SHP77 treated with DMSO at 0.1 percent for 48 hours (cell line): ENCODE data around the gene MYH9.
A peak's percentile ranks its signal among the peaks of the same experiment; 100 is the strongest.

Experiments used
- DNase-seq: peaks from one replicate; lab custom pipeline; 2025; lab: John Stamatoyannopoulos, UW

Gene MYH9

DNA sequence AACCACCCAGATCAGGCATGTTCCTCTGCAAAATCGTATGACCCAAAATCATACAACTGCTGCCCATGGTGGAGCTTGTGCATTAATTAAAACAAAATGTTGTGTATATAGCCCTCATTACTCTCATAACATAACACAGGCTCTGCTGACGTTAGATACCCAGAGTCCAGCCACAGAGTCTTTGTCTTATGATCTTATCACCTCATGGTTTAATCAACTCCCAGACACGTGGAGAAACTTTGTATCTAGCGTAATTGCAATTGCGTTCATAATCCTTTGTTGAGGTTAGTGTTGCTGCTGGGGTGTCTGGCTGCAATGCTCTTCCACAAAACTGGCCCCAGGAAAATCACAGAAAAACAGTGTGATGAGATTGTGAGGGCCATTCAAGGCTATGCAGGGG is 139.8 kb downstream of the MYH9 start:
- no peak for DNase-seq

DNA sequence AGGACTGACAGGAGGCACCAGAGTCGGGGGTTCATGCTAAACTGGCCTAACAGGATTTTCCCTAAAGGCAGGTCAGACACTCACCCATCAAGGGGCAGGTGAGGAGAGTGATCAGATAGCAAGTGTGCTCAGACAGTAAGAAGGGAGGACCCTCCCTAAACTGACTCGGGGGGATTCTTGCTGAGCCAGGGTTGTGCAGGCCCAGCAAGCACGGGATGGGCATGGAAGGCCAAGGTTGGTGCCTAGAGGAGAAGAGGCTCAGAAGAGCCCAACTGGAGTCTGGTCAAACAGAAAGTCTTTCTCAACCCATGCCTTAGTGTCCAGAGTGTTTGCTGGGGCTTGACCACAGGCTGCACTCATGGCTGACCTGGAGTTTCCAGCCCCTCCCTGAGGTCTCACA is 141.0 kb downstream of the MYH9 start:
- no peak for DNase-seq

DNA sequence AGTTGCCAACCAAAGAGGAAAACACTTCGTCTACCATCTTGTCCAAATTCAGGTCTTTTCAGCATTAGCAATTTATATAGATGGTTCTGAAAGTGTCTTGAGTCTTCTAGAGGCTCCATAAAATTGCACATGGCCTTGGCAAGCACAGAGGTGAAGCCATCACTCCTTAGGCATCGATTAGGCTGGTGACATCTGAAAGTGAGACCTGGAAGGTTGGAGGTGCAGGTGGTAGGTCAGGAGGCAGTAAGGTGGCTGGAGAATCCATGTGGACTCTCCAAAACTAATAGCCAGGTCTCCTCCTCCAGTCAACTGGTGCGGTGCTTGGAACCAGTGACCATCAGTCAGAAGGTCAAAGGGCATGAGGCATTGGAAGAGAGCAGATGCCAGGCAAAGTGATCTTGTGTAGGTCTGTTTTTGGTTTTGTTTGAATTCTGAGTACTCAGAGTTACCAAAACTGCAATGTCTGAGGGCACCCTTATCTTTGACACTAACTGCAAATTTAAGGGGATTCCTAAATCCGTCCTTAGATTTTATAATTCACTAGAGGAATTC is 141.9 kb downstream of the MYH9 start:
- DNase-seq = no peak

DNA sequence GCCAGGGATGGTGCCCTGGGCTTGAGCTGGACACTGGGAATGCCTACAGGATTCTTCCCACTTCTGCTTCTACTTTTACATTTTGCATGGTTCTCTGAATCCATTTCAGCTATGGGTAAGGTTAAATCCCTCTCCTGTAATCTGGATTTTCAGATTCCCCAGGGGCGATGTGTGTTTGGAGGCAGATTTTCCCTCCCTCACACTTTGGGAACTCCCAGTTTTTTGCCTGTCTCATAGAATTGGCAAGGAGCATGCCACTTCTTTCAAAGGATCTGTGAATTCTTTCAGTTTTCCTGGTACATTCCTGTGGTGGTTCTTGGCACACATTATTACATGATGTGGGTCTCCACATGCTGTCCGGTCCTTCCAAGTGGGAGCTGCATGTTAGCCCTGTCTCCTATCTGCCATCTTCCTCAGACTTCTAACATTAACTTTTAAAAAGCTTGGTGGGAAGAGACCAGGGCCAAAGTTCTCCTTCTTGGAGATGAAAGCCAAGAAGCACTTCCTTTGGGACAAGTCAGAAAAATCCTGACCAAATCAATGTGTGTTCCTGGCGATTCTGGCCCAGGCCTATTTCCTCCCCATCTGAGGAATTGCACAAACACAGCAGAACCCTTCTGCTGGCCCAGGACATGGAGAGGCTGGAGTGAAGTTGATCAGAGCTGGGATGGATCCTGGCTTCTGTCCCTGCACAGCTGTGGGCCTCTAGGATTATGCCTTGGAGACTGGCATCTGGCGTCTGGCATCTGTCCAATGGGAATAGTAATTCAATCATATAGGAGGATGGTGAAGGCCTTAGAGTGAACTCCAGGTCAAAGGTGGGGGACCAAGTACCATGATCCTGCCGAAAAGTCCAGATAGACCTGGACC is 143.0 kb downstream of the MYH9 start:
- DNase-seq = no peak

DNA sequence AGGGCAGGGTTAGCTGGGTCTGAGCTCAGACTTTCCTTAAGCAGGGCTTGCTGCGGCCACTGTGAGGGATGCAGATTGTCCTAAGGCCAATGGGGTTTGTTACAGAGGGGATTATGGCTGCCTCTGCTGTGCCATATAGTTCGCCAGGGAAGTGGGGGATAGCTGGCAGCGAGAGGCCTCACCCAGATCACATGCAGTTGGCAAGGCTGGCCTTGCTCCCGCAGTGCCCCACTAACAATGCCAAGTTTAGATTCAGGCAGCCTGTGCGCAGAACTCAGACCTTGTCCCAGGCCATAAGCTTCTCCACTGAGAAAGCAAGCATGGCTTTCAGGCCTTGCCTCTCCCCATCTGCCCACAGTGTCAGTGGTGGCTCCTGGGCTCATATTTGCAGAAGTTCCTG is 143.8 kb downstream of the MYH9 start:
- no peak for DNase-seq

DNA sequence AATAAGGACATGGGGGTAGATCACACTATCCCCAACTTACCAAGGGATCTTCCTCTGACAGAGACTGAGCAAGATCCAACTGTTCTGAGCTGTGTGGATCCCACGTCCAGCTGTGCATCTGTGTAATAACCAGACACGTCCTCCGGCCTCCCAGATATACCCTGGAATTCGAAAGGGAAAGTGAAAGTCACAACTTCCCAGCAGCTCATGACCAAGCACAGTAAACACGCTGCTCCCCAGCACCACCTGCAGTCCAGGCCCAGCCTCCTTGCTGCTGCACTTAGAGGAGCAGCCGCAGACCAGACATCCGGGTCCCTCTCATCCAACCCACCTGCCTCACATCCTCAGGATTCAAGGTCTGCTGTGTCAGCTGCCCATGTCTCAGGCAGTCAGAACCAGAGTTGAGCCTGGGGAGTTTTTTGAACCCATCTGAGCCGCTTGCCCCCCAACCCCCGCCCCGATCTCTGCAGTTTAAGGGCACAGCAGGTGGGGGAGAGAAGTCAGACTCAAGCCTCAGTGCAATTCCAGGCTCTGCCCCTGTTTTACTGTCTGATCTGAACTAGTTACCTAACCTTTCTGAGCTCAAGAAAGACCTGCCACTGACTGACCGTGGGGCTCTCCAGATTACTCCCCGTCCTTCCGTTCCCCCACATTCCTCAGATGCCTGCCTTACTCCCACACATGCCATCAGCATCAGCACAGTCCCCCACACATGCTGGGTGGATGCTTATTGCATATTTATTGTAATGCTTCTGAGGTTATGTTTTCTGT is 148.2 kb downstream of the MYH9 start, which contains the start of gene APOL2:
APOL2 (minus strand) TSS at position 127 of the 771 bp plus-strand sequence. CDS start 6,365 bp downstream, outside the sequence.
- peak; percentile 93 for DNase-seq

DNA sequence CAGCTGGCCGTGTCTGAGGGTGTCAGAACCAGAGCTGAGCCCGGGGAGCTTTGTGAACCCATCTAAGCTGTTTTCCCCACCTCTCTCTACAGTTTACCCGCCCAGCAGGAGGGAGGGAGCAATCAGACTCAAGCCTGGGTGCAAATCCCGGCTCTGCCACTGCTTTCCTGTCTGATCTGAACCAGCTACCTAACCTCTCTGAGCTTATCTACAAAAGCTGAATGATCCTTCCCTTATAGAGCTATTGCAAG is 148.7 kb downstream of the MYH9 start:
- no peak for DNase-seq

DNA sequence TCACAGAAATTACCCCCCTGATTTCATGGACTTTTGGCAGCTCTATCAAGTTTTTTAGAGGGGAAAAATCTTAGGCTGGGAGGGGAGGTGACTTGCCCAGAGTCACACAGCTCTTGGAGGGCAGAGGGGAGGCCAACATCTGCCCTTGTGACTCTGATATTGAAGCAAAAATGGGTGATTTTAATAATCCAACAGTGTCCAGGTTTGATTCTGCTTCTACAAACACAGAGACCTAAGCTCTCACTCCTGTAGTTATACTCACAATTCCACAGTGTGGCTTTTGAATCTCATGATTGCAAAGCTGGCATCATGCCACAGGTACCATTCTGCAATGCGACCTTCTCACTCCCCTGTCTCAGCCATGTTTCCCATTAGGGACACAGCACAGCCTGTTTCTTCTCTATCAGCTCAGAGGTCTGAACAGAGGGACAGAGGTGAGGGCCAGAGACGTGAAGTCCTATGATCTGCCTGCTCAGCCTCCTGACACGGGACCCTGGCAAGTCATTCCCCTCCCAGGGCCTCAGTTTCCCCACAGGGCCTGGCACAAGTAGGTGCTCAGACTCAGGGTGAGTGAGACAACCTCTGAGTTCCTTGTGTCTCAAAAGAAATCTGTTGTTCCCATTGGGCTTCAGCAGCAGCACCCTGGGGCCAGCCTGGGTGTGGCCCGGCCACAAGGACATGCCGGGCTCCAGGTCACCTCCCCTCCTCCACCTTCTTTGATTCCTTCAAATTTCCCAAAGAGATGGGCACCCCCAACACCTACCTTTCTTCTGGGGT is 149.2 kb downstream of the MYH9 start:
- DNase-seq = no peak

DNA sequence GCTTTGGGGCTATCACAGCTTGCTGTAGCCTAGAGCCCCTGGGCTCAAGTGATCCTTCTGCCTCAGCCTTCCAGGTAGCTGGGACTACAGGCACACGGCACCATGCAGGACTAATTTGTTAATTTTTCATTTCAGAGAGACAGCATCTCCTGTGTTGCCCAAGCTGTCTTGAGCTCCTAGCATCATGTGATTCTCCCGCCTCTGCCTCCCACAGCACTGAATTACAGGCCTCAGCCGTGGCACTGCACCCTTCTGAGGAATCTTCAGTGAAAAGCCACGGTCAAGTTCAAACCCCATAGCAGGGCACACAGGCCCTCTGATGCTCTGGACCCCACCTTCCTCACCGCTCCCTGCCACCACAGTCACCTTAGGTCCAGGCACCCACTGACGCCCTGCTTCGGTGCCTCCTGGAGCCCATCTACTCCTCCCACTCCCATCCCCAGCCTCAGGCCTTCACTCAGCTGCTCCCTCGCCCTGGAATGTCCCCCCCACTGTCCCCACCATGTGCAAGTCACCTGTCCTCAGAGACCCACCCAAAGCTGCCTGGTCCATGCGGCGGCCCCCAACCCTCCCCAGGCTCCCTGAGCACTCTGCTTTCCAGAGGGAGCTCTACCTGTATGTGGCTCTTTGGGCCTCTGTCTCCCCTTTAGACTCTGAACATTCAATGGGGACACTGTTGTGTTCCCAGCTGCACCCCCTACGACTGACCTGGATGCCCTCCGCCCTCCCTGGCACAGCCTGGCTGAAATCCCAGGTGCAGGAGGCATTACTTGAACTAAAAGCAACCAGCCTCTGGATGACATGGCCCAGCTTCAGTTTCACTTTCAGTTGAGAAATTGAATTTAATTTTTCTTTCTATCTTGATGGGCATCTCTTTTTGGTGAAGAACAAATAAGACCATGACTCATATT is 150.1 kb downstream of the MYH9 start:
- DNase-seq = no peak

DNA sequence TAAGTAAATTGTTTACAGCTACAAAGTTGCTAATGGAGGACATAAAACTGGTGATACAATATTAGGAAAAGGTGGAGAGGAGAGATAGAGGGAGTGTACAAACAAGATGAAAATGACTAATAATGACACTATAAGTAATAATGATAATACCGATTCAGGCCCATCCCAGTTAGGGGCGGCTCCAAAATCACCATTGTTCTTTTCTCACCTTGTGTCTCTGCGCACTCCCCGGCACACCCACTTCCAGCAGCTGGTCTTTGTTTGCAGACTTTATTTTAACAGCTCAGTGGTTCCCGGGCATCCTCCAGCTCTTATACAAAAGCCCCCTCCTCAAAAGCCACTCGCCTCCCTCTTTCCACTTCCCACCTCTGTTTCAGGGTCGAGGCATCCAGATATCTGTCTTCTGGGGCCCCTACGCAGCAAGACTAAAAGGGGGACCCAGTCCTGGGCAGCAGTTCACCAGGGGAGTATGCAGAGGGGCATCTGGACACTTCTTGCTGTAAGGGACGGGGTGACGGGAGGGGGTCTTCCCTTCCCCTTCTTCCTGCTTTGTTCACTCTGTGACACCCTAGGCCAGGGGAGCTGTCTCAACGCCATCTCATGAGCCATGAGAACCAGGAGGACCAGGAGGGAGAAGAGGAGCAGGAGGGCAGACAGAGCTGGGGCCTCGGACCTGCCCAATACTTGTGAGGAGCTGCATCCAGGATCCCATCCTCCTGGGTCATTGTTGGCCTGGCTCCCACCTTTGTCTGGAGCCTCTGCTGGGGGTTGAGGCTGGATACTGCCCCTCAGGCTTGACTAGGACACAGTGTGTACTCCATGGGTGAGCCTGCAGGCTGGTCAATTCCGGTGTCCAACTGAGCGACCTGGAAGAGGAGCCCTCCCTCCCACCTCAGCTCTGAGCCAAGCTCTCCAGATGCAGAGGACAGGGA is 151.1 kb downstream of the MYH9 start:
- no peak for DNase-seq

DNA sequence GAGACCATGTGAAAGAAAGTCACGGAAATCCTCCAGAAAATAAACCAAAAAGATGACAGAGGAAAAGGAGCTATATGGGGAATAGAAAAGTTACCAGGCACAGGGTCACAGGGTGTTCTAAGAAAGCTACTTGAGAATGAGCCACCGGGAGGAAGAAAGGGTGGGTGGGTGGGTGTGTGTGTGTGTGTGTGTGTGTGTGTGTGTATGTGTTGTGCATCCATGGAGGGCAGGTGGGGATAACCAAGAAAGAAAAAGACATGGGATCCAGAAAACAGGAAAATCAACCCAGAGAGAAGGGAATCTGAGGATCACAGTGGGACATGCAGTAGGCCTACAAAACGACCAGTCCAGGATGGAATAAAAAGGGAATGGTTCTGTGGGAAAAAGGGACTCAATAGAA is 152.2 kb downstream of the MYH9 start:
- DNase-seq = no peak

DNA sequence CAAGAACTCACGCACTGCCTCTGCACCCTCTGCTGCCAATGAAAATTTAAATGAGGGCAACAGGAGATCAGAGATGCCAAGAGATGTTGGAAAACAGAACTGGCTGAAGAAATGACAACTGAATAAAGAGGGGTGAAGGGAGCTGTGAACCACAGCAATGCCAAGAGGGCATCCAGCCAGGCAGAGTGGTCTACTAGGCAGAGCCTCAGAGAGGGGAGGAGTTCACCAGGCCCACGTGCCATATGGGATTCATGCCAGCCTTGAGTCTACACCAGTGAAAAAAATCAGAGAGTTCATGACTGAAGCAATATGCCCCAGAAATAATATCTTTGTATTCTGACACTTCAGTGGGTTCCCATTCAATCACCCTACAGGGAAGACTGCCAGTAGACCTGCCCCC is 152.8 kb downstream of the MYH9 start:
- DNase-seq = no peak

DNA sequence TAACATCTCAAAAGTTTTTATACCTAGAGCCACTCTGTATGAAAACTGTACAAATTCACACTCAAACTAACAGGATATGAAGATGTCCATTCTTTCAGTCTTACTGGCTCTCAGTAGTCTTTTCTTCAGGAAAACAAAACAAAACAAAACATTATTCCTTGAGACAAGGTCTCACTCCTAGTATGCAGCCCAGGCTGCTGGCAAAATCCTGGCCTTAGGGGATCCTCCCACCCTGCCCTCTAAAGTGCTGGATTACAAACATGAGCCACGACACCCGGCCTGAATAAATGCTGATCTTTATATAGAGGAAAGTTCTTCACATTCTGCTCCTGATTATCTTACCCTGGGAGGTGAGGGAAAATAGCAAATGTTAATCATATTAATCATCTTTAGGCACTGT is 153.6 kb downstream of the MYH9 start:
- no peak for DNase-seq

DNA sequence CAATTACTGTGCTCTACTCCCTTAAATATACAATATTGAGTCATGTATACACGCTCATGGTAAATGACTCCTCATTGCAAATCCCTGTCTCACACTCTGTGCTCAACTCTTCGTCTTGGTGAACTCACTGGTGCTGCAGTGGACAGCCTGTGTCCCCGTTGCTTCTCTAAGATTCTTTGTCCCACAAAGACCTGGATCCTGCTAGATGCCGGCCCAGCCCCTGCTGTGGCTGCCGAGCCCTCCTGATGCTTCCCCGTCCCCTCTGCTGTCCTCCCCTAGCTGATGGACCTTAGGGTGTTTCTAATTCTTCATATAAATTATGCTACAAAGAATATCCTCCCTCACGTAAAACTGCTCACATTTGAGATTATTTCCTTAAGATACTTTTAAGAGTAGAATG is 154.0 kb downstream of the MYH9 start:
- DNase-seq = no peak

DNA sequence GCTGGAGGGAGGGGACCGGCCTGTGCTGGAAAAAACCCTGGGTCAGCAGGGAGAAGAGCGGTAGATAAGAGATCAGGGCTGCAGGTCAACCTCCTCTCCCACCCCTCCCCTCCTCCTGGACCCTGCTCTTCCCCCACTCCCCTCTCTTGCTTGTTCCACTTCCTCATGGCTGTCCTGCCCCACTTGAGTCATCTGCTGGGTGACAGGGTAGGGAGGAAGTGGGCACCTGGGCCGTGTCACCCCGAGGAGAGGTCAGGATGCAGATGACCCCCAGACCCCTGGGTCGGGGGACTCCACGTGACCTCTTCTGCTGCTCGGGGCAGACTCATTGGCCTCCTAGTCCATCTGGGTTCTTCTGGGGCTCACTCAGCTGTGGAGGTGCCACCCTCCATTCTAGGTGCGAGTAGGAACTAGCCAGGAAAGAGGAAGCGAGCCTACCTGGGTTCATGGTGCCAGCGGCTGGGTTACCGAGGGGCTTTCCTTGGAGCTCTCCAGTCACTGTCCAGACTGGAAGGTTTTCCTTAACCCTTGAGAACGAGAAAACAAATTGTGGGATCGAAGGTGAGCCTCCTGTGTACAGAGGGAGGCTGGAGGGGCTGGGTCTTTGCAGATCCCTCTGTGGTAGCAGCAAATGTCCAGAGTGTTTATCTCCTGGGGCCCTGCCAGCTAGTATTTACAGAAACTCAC is 154.9 kb downstream of the MYH9 start:
- DNase-seq = no peak
